ENCODE data around the gene WDR77. TPM values are rescaled to one million over a fixed set of nuclear protein-coding genes. Genes with fewer than 3 reads are reported as not detected.

Gene WDR77
- total RNA-seq, 3 donors from 2014 or later, result 22.7 to 33.8 (median 30.2) TPM

DNA sequence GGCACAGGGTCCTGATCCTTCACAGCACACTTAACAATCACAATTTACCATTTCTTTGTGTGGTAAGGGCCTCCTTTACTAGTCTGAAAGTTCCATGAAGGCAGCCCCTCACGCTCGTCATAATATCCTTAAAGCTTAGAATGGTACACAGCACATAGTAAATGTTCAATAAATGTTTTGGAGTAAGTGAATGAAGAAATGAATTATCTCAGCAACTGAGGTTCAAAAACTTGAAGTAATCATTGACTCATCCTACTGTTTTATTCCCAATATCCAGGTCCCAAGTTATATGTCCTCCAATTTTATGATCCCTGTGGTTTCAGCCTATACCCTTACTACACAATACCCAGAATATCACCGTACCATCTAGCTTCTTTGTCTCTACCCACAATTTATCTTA is 22.5 kb upstream of the WDR77 start:
- intact Hi-C loops (cut with DNase I; ENCODE audit: low total_unique reads), result no loop called here
- Histone ChIP-seq H3K9me3 (no peaks in the 10 kb centered on the region), H3K4me1 (no peaks in the 10 kb centered on the region), H3K4me3 (no peak overlapping the region), H3K27me3 (no peaks in the 10 kb centered on the region), H3K36me3 (peaks cover 5% of the 10 kb centered on the region), H3K27ac (no peak overlapping the region)
- no peak for DNase-seq (ENCODE audit: low spot score in 2 of 2)
- TF ChIP-seq POLR2AphosphoS5 (IDR thresholded peaks at IDR 0.05), result no peak
- TF ChIP-seq POLR2A (IDR thresholded peaks at IDR 0.05), result no peak

DNA sequence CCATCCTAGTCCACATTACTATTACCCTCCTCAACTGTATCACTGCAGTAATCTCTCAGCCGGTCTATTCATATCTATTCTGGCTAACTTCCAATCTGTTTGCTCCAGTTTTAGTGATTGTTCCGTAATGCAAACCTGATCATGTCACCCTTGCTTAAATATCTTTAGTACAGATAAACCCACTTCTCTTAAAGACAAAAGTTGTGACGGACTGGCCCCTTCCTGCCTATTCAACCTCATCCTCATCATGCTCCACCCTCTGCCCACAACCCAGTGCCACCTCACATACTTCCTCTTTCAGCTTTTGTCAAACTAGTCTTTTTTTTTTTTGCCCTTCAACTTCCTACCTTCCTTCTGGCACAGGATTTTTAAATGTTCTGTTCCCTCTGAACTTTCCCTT is 22.0 kb upstream of the WDR77 start:
- no peaks in the 10 kb centered on the region for H3K4me1 ChIP-seq
- peak in 1 of 2 donors; percentile 44 for DNase-seq (ENCODE audit: low spot score in 2 of 2)
- intact Hi-C loops (cut with DNase I; ENCODE audit: low total_unique reads), result no loop called here
- H3K27me3 ChIP-seq, result no peaks in the 10 kb centered on the region
- H3K9me3 ChIP-seq, result no peaks in the 10 kb centered on the region
- H3K27ac ChIP-seq, result peak overlapping the region in 1 of 2 donors; percentile 36
- H3K4me3 ChIP-seq, result no peak overlapping the region
- no peak for TF ChIP-seq CTCF (IDR thresholded peaks at IDR 0.05)
- TF ChIP-seq POLR2A (IDR thresholded peaks at IDR 0.05), result no peak
- no peak for TF ChIP-seq POLR2AphosphoS5 (IDR thresholded peaks at IDR 0.05)
- H3K36me3 ChIP-seq, result peaks cover 5% of the 10 kb centered on the region

GRCh38 chr1:111470596-111470995 is 21.5 kb upstream of the WDR77 start:
- H3K4me3 ChIP-seq, result no peak overlapping the region
- no peaks in the 10 kb centered on the region for H3K4me1 ChIP-seq
- H3K9me3 ChIP-seq, result no peaks in the 10 kb centered on the region
- TF ChIP-seq POLR2A (IDR thresholded peaks at IDR 0.05), result no peak
- no peak for DNase-seq (ENCODE audit: low spot score in 2 of 2)
- peaks cover 5% of the 10 kb centered on the region for H3K36me3 ChIP-seq
- H3K27me3 ChIP-seq, result no peaks in the 10 kb centered on the region
- intact Hi-C loops (cut with DNase I; ENCODE audit: low total_unique reads), result no loop called here
- H3K27ac ChIP-seq, result peak overlapping the region in 1 of 2 donors; percentile 36

GRCh38 chr1:111469539-111469938 is 20.5 kb upstream of the WDR77 start:
- Histone ChIP-seq H3K4me3 (no peak overlapping the region), H3K27ac (no peak overlapping the region), H3K4me1 (no peaks in the 10 kb centered on the region), H3K9me3 (no peaks in the 10 kb centered on the region), H3K27me3 (no peaks in the 10 kb centered on the region), H3K36me3 (peaks cover 5% of the 10 kb centered on the region)
- no peak for DNase-seq (ENCODE audit: low spot score in 2 of 2)
- intact Hi-C loops (cut with DNase I; ENCODE audit: low total_unique reads), result no loop called here
- TF ChIP-seq POLR2AphosphoS5 (IDR thresholded peaks at IDR 0.05) (no peak), CTCF (IDR thresholded peaks at IDR 0.05) (no peak), POLR2A (IDR thresholded peaks at IDR 0.05) (no peak)

- H3K36me3 ChIP-seq, result peaks cover 5% of the 10 kb centered on the region
- no peak for TF ChIP-seq POLR2AphosphoS5 (IDR thresholded peaks at IDR 0.05)
- TF ChIP-seq CTCF (IDR thresholded peaks at IDR 0.05), result no peak
- no peak for TF ChIP-seq POLR2A (IDR thresholded peaks at IDR 0.05)
These were observed 19.7 kb upstream of the WDR77 start for GRCh38 chr1:111468717-111469100.

GRCh38 chr1:111467865-111468716 is 19.0 kb upstream of the WDR77 start:
- no peak overlapping the region for H3K27ac ChIP-seq
- no peak for TF ChIP-seq POLR2A (IDR thresholded peaks at IDR 0.05)
- no peak for TF ChIP-seq CTCF (IDR thresholded peaks at IDR 0.05)
- TF ChIP-seq POLR2AphosphoS5 (IDR thresholded peaks at IDR 0.05), result no peak
- H3K9me3 ChIP-seq, result no peaks in the 10 kb centered on the region
- H3K27me3 ChIP-seq, result no peaks in the 10 kb centered on the region
- intact Hi-C loops (cut with DNase I; ENCODE audit: low total_unique reads), result no loop called here
- no peaks in the 10 kb centered on the region for H3K4me1 ChIP-seq
- H3K36me3 ChIP-seq, result peaks cover 5% of the 10 kb centered on the region
- DNase-seq (ENCODE audit: low spot score in 2 of 2), result no peak
- no peak overlapping the region for H3K4me3 ChIP-seq

More at GRCh38 chr1:111468717-111469100, 19.7 kb upstream of the WDR77 start:
- Histone ChIP-seq H3K9me3 (no peaks in the 10 kb centered on the region), H3K27ac (no peak overlapping the region), H3K4me1 (no peaks in the 10 kb centered on the region), H3K27me3 (no peaks in the 10 kb centered on the region), H3K4me3 (no peak overlapping the region)
- no peak for DNase-seq (ENCODE audit: low spot score in 2 of 2)
- intact Hi-C loops (cut with DNase I; ENCODE audit: low total_unique reads), result no loop called here
